Neural cell (in vitro differentiated cells): ENCODE data around the gene EPC1.
"Not testable (repeated sequence)": the region's sequence is repeated elsewhere in the genome, so short reads cannot be mapped to it uniquely, and the experiment has no call there.

Experiments
- CTCF ChIP-seq: fragments of 450-650 bp; IDR thresholded peaks from 2 replicates; pipeline ENCODE4 v1.5.1; 2014; ENCODE audit warnings: antibody characterized with exemption, mild to moderate bottlenecking, moderate library complexity; ENCODE audit not compliant: poor library complexity, severe bottlenecking
- EZH2 ChIP-seq: fragments of 200-600, 300-800 bp; shearing (Covaris generic), sonication (generic); IDR thresholded peaks from 2 replicates; pipeline ENCODE4 v1.6.1; 2014; ENCODE audit warnings: antibody characterized with exemption, low read length, borderline replicate concordance, mild to moderate bottlenecking; ENCODE audit not compliant: insufficient read depth, poor library complexity, severe bottlenecking
- POLR2AphosphoS5 ChIP-seq: IDR thresholded peaks from 2 replicates; pipeline ENCODE4 v1.6.1; 2012
- RAD21 ChIP-seq: fragments of 450-650 bp; conservative IDR thresholded peaks from 2 replicates; pipeline ENCODE4 v1.6.1; 2014; ENCODE audit warnings: antibody characterized with exemption, mild to moderate bottlenecking, moderate library complexity
- REST ChIP-seq: IDR thresholded peaks from 2 replicates; pipeline ENCODE4 v1.6.1; 2012; ENCODE audit warnings: borderline replicate concordance
- SMC3 ChIP-seq: fragments of 450-650 bp; conservative IDR thresholded peaks from 2 replicates; pipeline ENCODE4 v1.6.1; 2014; ENCODE audit warnings: antibody characterized with exemption, mild to moderate bottlenecking, moderate library complexity; ENCODE audit not compliant: poor library complexity
- TAF1 ChIP-seq: IDR thresholded peaks from 2 replicates; pipeline ENCODE4 v1.6.1; 2012; ENCODE audit warnings: low read depth

DNA sequence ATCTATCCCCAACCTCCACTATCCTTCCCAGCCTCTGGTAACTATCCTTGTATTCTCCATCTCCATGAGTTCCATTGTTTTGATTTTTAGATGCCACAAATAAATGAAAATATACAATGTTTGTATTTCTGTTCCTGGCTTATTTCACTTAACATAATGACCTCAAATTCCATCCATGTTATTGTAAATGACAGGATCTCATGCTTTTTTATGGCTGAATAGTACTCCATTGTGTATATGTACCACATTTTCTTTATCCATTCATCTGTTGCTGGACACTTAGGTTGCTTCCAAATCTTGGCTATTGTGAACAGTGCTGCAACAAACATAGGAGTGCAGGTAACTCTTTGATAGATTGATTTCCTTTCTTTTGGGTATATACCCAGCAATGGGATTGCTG lies 45.3 kb upstream of the EPC1 start:
- TF ChIP-seq CTCF, TAF1, EZH2, REST, POLR2AphosphoS5, RAD21, SMC3: not testable (repeated sequence)
